Fibroblast of gingiva (primary cell): ENCODE data around the gene SERPINB10.

Experiments
- DNase-seq: peaks from one replicate; pipeline ENCODE4 v3.0.0-alpha.2; 2011; ENCODE audit warnings: low read depth

The SERPINB10 gene

GRCh38 chr18:63980896-63981460, 73.2 kb downstream of the SERPINB10 start:
- DNase-seq, result no peak

GRCh38 chr18:63981719-63982118, 74.0 kb downstream of the SERPINB10 start:
- DNase-seq, result no peak

GRCh38 chr18:63982361-63982760, 74.6 kb downstream of the SERPINB10 start:
- no peak for DNase-seq
